ENCODE results near the gene ATP6V0D1.
"Not testable (repeated sequence)": the region's sequence is repeated elsewhere in the genome, so short reads cannot be mapped to it uniquely, and the experiment has no call there.

The ATP6V0D1 gene

DNA sequence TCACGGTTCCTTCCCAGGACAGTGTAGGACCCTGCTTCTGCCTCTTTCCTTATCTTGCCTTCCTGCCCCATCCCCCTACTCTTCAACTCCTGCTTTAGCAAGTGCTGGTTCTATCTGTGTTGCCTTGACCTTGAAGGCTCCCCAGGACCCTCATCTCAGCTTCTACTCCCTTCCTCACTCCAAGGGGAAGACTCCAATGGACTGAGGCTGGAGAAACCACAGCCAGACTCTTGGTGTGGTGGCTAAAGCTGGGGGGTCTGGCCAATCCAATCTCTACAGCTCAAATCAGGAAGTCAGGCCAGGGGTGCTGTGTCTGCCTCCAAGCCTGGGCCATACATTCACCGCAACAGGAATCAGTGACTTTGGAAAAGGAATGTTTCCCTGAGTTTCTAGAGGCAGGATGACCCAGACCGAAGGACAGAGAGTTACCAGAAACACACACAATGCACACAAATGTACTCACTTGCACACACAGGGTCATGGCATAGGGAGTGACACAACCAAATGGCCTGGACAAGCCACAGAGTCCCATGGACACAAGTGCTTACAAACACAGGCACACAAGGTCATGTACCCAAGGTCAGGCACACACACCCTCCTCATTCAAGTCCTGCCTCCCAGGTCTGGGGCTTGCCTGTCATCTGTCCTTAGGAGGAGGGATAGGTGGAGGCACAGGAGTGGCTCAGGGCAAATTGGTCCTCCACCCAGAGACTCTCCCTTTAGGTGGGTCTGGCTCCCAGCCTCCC lies 51.7 kb downstream of the ATP6V0D1 start:
- DNase-seq (ENCODE audit: low read depth): no peak

DNA sequence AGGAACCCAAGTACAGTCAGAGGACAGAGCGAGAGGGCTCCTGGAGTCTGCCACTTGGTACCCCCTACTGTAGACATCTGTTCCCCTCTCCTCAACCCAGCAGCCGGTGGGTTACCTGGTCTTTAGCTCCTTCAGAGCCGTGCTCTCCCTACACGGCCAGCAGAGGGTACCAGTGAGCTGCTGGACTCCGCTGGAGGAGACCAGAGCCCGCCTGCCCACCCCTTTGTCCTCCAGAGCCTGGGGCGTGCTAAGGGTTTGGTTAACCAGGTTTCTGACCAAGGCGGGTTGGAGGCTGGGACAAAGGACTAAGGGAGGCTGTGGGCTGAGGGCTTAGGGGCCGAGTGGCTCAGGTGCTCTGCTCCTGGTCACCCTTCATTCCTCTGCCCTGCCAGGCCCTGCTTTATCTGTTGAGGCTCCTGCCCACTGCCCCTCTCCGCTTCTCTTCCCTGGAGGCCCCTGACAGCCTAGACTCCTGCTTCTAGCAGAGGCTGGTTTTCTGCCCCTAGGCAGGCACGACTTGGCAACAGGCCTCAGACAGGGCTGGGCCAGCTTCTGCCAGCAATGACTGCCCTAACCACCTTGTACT lies 52.7 kb downstream of the ATP6V0D1 start:
- DNase-seq (ENCODE audit: low read depth): no peak

DNA sequence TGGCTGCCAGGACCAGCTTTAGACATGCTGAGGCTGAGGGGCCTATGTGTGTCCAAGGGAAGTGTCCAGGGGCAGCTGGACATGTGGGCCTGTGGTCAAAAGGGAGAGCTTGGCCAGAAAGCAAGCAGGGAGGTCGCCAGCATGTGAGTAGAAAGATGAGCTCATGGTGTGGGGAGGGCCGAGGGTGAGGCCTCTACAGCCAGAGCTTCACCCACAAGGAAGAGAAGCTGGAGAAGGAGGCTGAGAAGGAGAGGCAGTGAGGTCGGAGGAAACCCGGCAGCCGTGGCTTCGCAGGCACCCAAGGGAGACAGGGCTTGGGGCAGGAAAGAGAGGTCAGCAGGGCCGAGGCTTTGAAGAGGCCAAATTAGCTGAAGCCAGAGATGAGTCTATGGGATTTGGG lies 54.0 kb downstream of the ATP6V0D1 start:
- no peak for DNase-seq (ENCODE audit: low read depth)

DNA sequence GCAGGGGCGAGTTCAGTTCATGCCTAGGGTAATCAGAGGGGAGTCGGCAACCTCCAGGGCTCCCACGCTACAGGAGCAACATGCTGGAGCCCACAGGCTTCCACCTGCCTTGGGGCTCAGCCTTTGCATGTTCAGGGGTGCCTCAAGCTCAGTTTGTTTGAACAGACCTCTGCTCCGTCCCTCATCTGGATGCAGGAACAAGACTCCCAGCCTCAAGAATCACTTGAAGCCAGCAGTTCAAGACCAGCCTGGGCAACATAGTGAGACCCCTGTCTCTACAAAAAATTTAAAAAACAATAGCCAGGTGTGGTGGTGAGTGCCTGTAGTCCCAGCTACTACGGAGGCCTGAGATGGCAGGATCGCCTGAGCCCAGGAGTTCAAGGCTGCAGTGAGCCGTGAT lies 54.9 kb downstream of the ATP6V0D1 start:
- DNase-seq (ENCODE audit: low read depth): no peak

DNA sequence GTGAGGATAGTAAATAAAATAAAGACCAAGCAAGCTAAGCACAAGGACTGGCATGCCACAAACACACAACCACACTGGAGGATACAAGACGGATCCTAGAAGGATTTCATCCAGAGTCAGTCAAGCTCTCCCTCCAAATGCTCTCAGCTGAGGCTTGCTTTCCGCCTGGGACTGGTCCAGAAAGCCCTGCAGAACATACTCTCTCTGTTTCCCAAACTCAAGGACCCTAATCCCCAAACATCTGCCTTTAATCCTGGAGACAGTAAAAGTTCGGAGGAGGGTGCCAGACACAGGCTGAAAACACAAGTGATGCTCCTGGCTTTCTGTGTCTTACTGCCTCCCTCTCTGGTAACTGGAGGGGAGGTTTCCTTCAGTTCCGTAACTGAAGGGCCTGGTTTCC lies 55.4 kb downstream of the ATP6V0D1 start:
- no peak for DNase-seq (ENCODE audit: low read depth)

DNA sequence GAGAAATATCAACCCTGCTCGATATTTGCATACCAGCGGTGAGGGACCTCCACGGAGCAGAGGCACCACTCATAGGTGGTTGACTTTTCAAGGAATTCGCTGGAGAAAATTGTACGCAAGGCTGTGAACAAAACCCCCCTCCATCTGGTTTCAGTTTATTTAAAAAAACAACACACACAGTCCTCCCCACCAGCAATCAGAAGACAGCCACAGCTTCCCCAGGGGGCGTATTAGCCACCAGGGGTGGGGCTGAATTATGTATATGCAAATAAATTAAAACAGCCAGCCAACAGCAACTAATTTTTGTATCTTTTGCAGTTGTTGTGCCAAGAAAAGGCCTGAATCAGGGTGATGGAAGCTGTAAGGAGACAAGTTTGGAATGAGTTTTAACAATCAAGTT lies 55.9 kb downstream of the ATP6V0D1 start:
- DNase-seq (ENCODE audit: low read depth): peak; percentile 42

DNA sequence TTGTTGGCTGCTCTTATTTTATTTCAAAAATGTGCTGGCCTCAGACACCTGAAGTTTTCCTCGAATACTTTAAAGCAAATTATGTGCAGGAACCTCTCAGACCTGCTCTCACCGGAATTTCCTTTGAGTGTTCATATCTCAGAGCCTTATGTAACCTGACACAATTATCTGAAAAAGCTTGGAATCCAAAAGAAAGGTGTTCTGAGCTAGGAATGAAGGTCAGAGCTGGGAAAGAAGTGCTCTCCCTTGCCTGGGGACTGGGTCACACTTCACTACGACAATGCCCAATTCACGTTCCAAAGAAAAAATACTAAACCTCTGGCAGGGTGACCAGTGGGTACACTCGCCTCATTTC lies 56.7 kb downstream of the ATP6V0D1 start:
- DNase-seq (ENCODE audit: low read depth): no peak

DNA sequence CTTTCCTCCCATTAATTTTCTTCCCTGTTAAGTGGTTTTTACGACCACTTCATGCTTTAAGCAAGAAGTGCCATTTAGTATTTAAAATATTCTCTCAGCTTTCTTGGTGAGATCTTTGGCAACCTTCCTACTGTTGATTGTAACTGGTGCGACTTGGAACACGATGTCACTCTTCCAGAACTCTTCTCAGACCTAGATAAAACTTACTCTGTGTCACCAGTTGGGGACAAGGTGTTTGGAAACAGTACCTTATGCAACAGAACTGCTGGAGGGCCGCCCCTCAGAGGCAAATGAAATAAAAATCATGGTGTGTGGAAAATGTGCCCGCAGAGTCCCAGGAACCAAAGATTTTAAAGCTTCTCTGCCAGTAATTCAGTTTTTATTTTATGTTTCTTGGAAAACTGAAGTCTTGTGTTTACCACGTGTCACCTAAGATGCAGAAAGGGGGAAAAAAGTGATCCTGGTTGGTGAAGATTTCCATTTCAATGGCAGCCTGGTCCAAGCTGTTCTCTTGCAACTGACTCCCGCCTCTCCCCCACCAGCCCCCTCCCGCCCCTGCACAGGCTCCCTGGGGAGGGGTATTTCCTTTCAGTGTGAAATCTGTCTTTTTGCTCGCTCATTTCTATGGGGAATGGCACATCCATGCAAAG lies 57.2 kb downstream of the ATP6V0D1 start:
- no peak for DNase-seq (ENCODE audit: low read depth)

DNA sequence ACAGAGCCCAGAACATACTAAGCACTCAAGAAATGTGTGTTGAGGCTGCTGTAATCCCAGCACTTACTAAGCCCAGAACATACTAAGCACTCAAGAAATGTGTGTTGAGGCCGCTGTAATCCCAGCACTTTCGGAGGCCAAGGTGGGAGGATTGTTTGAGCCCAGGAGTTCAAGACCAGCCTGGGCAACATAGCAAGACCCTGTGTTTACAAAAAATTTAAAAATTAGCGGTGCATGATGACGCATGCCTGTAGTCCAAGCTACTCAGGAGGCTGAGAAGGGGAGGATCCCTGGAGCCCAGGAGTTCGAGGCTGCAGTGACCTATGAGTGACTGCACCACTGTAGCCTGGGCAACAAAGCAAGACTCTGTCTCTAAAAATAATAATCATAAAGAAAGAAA lies 57.9 kb downstream of the ATP6V0D1 start:
- DNase-seq (ENCODE audit: low read depth): no peak

DNA sequence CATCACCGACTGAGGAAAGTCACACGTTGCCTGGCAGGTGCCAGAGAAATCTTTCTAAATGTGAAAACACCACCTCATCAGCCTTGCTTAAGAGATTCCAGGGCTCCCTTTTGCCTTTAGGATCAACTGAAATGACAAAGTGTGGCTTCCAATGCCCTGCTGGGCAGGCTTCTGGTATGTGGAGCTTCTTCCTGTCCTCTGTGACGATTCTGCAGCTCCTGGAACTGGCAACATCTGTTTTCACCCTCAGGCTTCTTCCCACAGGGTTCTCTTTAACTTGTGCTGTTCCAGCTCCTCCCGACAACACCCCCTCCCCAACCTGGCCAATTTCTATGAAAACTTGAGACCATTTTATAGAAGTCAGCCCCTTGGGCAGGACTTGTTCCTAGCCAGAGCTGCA lies 59.9 kb downstream of the ATP6V0D1 start:
- no peak for DNase-seq (ENCODE audit: low read depth)

DNA sequence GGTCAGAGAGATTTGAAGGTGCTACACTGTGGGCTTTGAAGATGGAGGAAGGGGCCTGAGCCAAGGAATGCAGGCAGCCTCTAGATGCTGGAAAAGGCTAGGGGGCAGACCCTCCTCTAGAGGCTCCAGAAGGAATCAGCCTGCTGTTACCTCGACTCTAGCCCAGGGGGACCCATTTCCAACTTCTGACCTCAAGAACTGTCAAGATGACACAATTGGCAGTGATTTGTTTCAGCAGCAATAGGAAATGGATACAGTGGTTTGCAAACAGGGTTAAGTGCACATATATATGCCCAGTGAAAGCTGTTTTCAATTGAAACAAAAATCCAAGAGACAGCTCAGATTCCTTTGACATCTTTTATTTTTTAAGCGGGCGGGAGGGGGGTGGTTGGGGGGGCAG lies 61.0 kb downstream of the ATP6V0D1 start:
- DNase-seq (ENCODE audit: low read depth): peak; percentile 63

DNA sequence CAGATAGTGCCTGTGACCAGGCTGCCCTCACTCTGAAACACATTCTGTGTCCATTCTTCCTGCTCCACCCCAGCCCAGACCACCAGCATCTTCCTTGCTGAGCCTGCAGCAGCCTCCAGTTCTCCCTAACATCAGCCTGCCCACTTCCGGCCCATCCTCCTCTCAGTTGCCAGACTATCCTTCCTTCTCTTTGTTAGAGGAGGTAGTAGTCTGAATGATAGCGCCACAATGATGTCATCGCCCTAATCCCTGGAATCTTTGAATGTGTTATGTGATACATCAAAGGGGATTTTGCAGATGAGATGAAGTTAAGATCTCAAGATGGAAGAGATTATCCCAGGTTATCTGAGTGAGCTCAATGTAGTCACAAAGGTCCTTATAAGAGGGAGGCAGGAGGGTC lies 61.5 kb downstream of the ATP6V0D1 start:
- DNase-seq (ENCODE audit: low read depth): no peak

DNA sequence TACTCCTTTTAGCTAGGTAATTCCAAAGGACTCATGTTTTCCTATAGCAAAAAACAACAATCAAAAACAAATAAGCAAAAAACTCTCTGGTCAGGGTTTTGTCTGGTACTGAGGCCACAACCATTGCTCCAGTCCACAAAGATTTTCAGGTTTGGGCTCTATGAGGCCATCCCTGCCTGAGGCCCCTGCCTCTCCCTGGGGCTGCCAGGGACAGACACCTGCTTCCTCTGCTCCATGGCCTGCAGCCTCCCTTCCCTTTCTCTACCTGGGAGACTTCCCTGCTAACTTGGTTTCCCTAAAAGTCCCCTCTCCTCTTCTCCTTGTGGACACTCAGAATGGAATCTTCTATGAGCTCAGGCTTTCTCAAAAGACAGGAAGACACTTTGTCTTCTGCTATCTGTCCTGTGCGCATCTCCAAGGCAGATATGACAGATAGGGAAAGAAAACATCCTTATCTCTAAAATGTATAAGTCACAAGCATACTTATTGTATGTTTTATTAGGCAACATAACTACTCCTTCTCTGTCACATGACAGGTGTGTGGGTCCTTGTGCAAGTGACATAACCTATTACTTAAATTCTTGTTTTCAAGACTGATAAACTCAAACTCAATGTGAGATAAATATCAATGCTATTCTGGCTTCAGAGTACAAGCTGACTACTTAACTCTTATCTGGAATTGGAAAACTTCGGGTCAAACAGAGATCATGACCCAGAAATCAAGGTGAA lies 63.5 kb downstream of the ATP6V0D1 start:
- DNase-seq (ENCODE audit: low read depth): no peak

DNA sequence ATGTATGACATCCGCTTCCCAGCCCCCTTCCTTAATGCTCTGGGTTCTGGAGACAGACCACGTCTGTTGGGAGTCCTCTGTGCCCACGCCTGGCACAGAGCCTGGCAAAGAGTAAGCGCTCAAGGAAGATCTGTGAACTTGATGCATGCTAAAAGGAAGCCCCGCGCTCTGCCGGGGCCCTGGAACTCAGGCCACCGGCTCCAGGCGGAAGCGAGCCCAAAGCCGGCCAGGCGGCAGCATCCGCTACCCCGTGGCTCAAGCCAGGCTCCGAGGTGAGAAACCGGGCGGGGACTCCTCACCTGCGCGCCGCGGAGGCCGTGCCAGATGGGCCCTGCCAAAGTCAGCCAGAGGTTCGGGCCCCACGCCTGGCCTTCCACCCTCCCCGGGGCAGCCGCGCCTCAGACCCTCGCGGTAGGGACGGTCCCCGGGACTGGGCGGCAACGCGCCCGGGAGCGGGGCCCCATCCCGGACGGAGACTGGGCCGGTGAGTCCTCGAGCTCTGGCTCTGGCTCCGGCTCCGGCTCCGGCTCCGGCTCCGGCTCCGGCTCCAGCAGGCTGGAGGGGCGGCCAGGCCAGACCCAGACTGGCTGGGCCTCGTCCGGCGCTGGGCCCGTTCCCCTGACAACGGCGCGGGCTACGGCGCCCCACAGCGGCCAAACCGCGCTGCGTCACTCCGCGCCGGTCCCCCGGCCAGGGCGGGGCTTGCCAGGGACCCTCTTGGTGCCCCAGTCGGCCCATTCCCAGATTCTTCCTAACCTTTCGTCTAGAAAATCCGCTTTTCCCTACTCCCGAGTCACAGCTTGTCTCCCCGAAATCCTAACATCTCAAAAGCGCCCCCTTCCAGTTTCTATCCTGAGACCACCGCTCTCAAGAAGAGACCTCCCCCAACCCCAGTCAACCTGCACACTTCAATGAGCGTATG lies 64.8 kb downstream of the ATP6V0D1 start, which contains the start of gene ZDHHC1:
ZDHHC1 (minus strand) TSS at position 606 of the 922 bp plus-strand sequence. CDS start 8,702 bp downstream, outside the sequence.
- DNase-seq (ENCODE audit: low read depth): peak; percentile 65

DNA sequence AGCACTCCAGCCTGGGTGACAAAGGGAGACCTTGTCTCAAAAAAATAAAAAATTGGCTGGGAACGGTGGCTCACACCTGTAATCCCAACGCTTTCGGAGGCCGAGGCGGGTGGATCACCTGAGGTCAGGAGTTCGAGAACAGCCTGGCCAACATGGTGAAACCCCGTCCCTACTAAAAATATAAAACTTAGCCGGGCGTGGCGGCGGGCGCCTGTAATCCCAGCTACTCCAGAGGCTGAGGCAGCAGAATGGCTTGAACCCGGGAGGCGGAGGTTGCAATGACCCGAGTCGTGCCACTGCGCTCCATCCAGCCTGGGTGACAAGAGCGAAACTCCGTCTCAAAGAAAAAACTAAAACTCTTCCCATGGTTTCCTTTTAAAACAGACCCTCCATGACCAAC lies 65.5 kb downstream of the ATP6V0D1 start:
- DNase-seq (ENCODE audit: low read depth): not testable (repeated sequence)

DNA sequence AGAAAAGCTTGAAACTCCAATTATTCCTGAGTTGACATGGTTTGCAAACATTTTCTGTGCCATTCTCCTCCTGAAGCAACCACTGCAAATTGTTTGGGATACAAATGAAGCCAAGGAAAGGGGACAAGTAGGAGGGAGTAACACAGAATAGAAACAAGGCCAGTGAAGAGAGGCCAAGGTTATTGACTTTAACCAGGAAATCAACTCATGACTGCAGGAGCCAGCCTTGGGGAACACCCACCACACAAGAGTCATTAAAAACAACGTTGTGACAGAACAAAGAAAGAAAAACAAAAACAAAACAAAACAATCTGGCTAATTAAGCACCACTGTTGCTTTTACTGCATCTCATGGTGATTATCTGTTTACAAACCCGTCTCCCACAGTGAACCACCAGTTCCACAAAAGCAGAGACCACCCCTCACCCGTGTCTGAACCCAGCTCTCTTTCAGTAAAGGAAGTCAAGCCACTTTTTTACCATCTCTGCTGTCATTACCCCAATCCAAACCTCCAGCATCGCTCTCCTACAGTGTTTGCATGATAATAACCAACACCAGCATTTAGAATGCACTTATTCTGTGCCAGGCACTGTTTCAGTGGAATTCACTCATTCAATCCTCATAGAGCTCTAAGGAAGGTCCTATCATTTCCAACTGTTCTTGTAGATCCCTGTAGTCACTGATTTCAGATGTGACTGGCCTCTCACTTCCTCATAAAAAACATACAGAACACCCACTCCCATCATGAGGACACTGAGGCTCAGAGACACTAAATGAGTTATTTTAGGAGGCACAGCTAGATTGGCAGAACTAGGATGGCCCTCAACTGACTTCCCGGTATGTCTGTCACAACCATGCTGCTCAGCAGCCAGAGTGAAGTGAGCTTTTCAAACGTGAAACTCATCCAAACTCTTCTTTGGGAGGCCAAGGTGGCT lies 66.7 kb downstream of the ATP6V0D1 start:
- no peak for DNase-seq (ENCODE audit: low read depth)

DNA sequence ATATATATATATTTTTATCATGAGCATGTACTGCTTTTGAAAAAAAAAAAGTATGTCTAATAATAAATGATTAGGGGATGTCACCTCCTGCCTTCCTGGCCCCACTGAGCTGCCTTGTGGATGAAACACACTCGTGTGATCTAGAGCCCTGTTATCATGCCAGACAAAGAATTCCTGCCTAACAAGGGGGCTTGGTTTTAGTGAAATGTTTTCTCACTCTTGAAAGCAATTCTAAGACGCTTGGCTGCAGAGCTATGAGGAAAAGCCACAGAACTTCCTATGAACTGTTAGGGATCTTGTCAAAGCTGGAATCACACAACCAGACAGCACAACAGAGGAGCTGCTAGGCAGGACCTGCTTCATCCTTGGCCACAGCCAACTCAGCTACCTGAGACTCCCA lies 68.7 kb downstream of the ATP6V0D1 start:
- DNase-seq (ENCODE audit: low read depth): no peak

DNA sequence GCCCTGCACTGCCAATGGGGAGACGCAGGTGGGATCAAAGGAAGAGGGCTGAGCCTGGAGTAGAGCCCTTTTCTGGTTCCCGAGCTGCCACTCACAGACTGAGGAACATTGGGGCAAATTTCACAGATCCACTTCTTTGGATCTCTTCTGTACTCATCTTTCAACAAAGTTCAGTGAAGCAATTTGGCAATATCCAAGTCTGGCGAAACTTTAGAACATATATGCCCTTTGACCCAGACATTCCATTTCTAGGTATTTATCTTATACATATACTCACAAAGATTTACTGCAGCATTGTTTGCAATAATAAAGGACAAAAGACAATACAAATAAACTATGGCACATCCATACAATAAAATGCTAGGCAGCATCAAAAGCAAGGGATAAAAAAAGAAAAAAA lies 69.6 kb downstream of the ATP6V0D1 start:
- no peak for DNase-seq (ENCODE audit: low read depth)

DNA sequence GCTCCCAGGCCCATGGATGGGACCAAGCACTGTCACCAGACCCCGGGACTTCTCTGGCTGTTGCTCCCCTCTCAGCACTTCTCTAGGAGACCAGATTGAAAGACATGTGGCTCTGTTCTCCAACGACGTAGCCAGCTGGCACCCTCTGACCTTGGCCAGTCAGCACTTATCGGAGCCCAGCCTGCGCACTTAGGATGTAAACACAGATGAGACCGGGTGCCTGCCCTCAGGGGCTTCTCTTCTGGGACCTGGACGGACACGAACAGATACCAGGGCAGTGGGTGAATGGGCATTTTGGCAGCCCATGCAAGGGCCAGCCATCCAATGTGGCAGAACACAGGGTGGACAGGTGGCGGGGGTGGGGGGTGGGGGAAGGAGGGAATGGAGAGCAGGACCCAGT lies 71.3 kb downstream of the ATP6V0D1 start:
- no peak for DNase-seq (ENCODE audit: low read depth)

DNA sequence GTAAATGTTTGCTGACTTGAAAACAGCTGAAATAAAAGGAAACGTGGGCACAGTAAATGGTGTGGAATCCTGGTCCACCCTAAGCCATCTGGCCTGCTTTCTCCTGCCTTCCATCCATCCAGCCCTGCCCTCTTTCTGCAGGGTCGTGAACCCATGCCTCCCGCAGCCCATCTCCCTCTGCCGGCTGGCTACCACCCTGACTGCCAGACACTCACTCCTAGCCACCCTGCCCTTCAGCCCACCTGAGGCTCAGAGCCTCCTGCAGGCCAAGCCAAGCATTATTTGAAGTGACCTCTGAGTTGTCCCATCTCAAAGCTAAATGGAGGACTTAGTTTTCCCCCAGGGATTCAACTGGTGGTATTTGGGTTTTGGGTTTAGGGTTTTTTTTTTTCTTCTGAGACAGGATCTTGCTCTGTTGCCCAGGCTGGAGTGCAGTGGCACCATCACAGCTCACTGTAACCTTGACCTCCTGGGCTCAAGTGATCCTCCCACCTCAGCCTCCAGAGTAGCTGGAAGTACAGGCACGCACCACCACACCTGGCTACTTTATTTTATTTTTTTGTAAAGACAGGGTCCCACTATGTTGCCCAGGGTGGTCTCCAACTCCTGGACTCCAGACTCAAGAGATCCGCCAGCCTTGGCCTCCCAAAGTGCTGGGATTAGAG lies 73.0 kb downstream of the ATP6V0D1 start:
- DNase-seq (ENCODE audit: low read depth): no peak

All from fibroblast of gingiva (primary cell).